ENCODE data around the gene LRRC8B. TPM values are rescaled to one million over a fixed set of nuclear protein-coding genes. Genes with fewer than 3 reads are reported as not detected.

Gene LRRC8B
- total RNA-seq, 1 donor from 2014 or later: 2.5 TPM

GRCh38 chr1:89637496-89637895 is 112.9 kb downstream of the LRRC8B start:
- no peak for ATAC-seq (ENCODE audit: poor library complexity)
- intact Hi-C loops (cut with DNase I): loop anchor here (10.0 kb wide), 1 partner anchor 57 kb away; no protein-coding TSS in a partner anchor
- no peak for DNase-seq

DNA sequence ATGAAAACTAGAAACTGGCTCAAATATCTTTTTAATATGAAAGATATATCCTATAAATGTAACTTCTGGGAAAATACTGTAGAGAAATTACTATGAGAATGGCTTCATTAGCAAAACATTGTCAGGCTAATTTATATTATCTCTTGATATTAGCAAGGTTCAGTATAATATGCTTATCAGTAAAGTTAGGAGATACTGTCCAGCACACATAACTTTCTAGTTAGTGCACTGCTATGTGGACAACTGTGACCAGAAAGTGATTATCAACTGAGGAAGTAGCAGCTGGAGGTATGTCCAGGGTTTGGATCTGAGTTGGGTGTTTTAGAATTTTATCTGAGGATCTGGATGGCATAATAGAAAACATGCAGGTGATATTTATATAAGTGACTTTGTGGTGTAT is 115.8 kb downstream of the LRRC8B start:
- intact Hi-C loops (cut with DNase I): no loop called here
- no peak for ATAC-seq (ENCODE audit: poor library complexity)
- no peak for DNase-seq

DNA sequence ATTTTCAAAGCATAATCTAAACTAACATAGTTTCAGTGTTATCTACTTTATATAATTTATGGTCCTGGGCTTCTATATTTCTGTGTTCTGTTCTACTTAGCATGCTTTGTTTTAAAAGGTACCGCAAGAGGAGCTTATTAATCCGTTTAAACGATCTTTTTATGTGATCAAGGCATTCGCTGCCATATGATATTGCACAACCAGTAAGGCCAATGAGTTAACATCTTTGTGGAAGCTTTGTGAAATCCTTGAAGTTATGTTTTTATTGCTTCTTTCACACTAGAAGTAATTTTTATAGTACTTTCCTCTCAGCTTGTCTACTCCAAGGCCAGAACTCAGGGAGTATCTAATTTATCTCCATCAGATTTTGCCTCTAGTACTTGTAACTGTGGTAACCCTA is 117.2 kb downstream of the LRRC8B start:
- no peak for DNase-seq
- intact Hi-C loops (cut with DNase I): no loop called here
- ATAC-seq (ENCODE audit: poor library complexity): no peak

DNA sequence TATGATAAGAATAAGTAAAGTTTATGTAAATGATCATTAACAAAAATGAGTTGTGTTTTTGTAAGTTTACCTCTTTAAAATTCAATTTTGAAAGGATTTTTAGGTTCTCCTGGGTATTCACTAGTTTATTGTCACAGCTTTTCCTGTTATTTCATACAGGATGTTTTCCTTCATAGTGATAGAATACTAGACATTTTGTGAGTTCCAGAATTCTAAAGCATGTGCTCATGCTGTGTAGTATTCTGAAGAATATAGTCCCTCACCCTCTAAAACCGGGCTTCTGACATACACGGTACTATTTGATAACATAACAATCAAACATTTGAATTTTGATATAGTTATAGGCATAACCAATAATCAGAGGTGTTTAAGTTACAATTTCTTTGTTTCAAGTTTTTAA is 118.9 kb downstream of the LRRC8B start:
- ATAC-seq (ENCODE audit: poor library complexity): no peak
- intact Hi-C loops (cut with DNase I): no loop called here
- DNase-seq: no peak

DNA sequence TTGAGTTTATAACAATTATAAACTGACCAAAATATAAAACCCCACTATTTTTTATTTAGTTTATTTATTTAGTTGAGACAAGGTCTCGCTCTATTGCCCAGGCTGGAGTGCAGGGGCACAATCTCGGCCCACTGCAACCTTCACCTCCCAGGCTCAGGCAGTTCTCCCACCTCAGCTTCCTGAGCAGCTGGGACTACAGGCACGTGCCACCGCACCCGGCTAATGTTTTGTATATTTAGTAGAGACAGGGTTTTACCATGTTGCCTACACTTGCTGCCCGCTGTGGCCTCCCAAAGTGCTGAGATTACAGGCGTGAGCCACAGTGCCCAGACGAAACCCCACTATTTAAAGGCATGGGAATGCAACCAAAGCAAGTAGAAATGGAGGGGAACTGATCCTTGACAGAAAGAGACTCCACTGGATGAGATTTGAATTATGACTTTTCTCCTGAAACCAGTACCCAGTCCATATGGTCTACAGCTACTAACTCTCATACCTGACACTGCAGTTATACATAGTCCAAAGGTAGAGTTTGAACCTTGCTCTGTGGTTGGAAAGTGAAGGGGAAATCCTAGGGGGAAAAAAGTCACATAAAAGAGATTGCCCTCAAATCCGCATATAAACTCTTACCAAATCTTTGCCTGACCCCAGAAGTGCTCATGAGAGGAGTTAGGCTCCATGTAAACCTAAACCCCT is 119.6 kb downstream of the LRRC8B start:
- ATAC-seq (ENCODE audit: poor library complexity): no peak
- intact Hi-C loops (cut with DNase I): no loop called here
- no peak for DNase-seq

DNA sequence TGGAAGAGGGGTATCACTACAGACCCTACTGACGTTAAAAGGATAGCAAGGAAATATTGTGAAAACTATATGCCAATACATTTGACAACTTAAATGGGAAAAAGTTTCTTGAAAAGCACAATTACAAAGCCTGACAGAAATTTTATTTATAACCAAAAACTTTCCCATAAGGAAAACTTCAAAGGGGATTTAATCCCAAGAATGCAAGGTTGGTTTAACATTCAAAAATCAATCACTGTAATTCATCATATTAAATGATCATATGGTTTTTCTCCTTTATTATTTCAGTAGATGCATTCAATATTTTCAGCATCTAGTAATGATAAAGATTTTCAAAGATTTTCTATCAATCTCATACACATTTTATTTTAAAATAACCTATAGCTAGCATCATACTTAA is 121.6 kb downstream of the LRRC8B start:
- no peak for DNase-seq
- intact Hi-C loops (cut with DNase I): no loop called here
- ATAC-seq (ENCODE audit: poor library complexity): no peak

Other genes with a start within 250 kb of the LRRC8B start
- 0.13 TPM for gene GBP6, start 160.8 kb upstream of the LRRC8B start, total RNA-seq
- 5.9 TPM for gene LRRC8C, start 108.3 kb downstream of the LRRC8B start, total RNA-seq

All from Right ventricle myocardium superior (tissue), 1 donor.